Astrocyte (in vitro differentiated cells and primary cell): ENCODE results near the gene PAOX. TPM values are rescaled to one million over a fixed set of nuclear protein-coding genes. Genes with fewer than 3 reads are reported as not detected.

ENCODE experiments used
- DNase-seq: peaks from one replicate; pipeline ENCODE4 v3.0.0-alpha.2; 2010; ENCODE audit warnings: low read depth
- FAIRE-seq: peaks from 2 replicates; lab custom pipeline; 2011; peaks lifted over from hg19 to GRCh38; lab: Jason Lieb, UNC
- H2AFZ ChIP-seq: 2 replicates; pipeline ENCODE4 v1.6.0; 2012; ENCODE audit warnings: low read depth, low read length, inconsistent platforms
- H3K27ac ChIP-seq: 2 replicates; pipeline ENCODE4 v1.5.1; 2011; ENCODE audit warnings: low read depth, low read length, inconsistent platforms
- H3K27me3 ChIP-seq: 2 replicates; pipeline ENCODE4 v1.6.0; 2011; ENCODE audit warnings: low read length, inconsistent platforms; ENCODE audit not compliant: insufficient read depth
- H3K36me3 ChIP-seq: 2 replicates; pipeline ENCODE4 v1.5.1; 2011; ENCODE audit warnings: low read length, inconsistent platforms; ENCODE audit not compliant: insufficient read depth
- H3K4me1 ChIP-seq: 2 replicates; pipeline ENCODE4 v1.5.1; 2011; ENCODE audit warnings: low read length, inconsistent platforms; ENCODE audit not compliant: insufficient read depth
- H3K4me2 ChIP-seq: 2 replicates; pipeline ENCODE4 v1.6.0; 2012; ENCODE audit warnings: low read length, inconsistent platforms
- H3K4me3 ChIP-seq: 2 replicates; pipeline ENCODE4 v1.5.1; 2011; ENCODE audit warnings: low read depth, mild to moderate bottlenecking, low read length, inconsistent platforms; ENCODE audit not compliant: insufficient read depth
- H3K79me2 ChIP-seq: 2 replicates; pipeline ENCODE4 v1.6.0; 2012; ENCODE audit warnings: mild to moderate bottlenecking, low read length, inconsistent platforms; ENCODE audit not compliant: insufficient read depth
- H3K9ac ChIP-seq: 2 replicates; pipeline ENCODE4 v1.6.0; 2012; ENCODE audit warnings: mild to moderate bottlenecking, low read length, inconsistent platforms
- H3K9me3 ChIP-seq: 2 replicates; pipeline ENCODE4 v1.5.1; 2012; ENCODE audit warnings: low read depth, mild to moderate bottlenecking, low read length, inconsistent platforms; ENCODE audit not compliant: insufficient read depth
- H4K20me1 ChIP-seq: 2 replicates; pipeline ENCODE4 v1.6.0; 2012; ENCODE audit warnings: low read length, inconsistent platforms; ENCODE audit not compliant: insufficient read depth
- H3K27ac Mint-ChIP-seq: one replicate; pipeline ENCODE4 v1.8.0; 2021; ENCODE audit warnings: mild to moderate bottlenecking, mixed read lengths; ENCODE audit not compliant: unreplicated experiment
- H3K27me3 Mint-ChIP-seq: one replicate; pipeline ENCODE4 v1.8.0; 2021; ENCODE audit warnings: low read depth, mixed read lengths; ENCODE audit not compliant: unreplicated experiment
- H3K36me3 Mint-ChIP-seq: one replicate; pipeline ENCODE4 v1.8.0; 2021; ENCODE audit warnings: low read depth, mixed read lengths; ENCODE audit not compliant: unreplicated experiment
- H3K4me1 Mint-ChIP-seq: one replicate; pipeline ENCODE4 v1.8.0; 2021; ENCODE audit warnings: low read depth, mixed read lengths; ENCODE audit not compliant: unreplicated experiment
- H3K4me3 Mint-ChIP-seq: one replicate; pipeline ENCODE4 v1.8.0; 2021; ENCODE audit warnings: mild to moderate bottlenecking, moderate library complexity, mixed read lengths; ENCODE audit not compliant: unreplicated experiment
- H3K9me3 Mint-ChIP-seq: one replicate; pipeline ENCODE4 v1.8.0; 2021; ENCODE audit warnings: mild to moderate bottlenecking, mixed read lengths; ENCODE audit not compliant: unreplicated experiment
- CTCF ChIP-seq: IDR thresholded peaks from 2 replicates; pipeline ENCODE4 v1.5.1; 2011; ENCODE audit warnings: low read depth, mild to moderate bottlenecking, inconsistent platforms, low read length, moderate library complexity; ENCODE audit not compliant: insufficient read depth
- EZH2 ChIP-seq: IDR thresholded peaks from 2 replicates; pipeline ENCODE4 v1.6.1; 2012; ENCODE audit warnings: mild to moderate bottlenecking, low read length, inconsistent platforms; ENCODE audit not compliant: insufficient read depth
- total RNA-seq: library from RNA; stranded (reverse); gene quantifications from 2 replicates; pipeline ENCODE4 v1.2.1, GENCODE V29; 2021

Gene PAOX
- total RNA-seq, 1 donor from 2014 or later = 7.9 TPM

GRCh38 chr10:133415752-133416151 lies 36.7 kb downstream of the PAOX start:
- H4K20me1 ChIP-seq = peaks cover 46% of the 10 kb centered on the region
- FAIRE-seq = no peak
- no peak overlapping the region for H3K4me3 ChIP-seq
- H3K9ac ChIP-seq = no peak overlapping the region
- H3K9me3 Mint-ChIP-seq = peaks cover 19% of the 10 kb centered on the region
- no peak overlapping the region for H2AFZ ChIP-seq
- H3K4me3 Mint-ChIP-seq = no peak overlapping the region
- no peak for TF ChIP-seq CTCF
- no peak for TF ChIP-seq EZH2
- H3K79me2 ChIP-seq = peaks cover 34% of the 10 kb centered on the region
- no peaks in the 10 kb centered on the region for H3K27me3 ChIP-seq
- no peak for DNase-seq
- no peaks in the 10 kb centered on the region for H3K4me1 ChIP-seq
- H3K27me3 Mint-ChIP-seq = no peaks in the 10 kb centered on the region
- H3K4me2 ChIP-seq = no peak overlapping the region
- H3K36me3 ChIP-seq = peaks cover 17% of the 10 kb centered on the region
- no peak overlapping the region for H3K27ac ChIP-seq
- no peaks in the 10 kb centered on the region for H3K9me3 ChIP-seq
- H3K36me3 Mint-ChIP-seq = peaks cover 43% of the 10 kb centered on the region
- H3K4me1 Mint-ChIP-seq = no peaks in the 10 kb centered on the region
- H3K27ac Mint-ChIP-seq = no peak overlapping the region

GRCh38 chr10:133418289-133418993 lies 39.4 kb downstream of the PAOX start:
- FAIRE-seq (no peak), DNase-seq (no peak)
- H3K36me3 ChIP-seq = peaks cover 8% of the 10 kb centered on the region
- TF ChIP-seq CTCF (no peak), EZH2 (no peak)
- no peak overlapping the region for H3K9ac ChIP-seq
- no peak overlapping the region for H2AFZ ChIP-seq
- H3K27ac Mint-ChIP-seq = no peak overlapping the region
- no peak overlapping the region for H3K4me3 ChIP-seq
- no peaks in the 10 kb centered on the region for H3K4me1 Mint-ChIP-seq
- no peak overlapping the region for H3K27ac ChIP-seq
- peaks cover 26% of the 10 kb centered on the region for H3K36me3 Mint-ChIP-seq
- H3K4me1 ChIP-seq = no peaks in the 10 kb centered on the region
- H3K4me3 Mint-ChIP-seq = no peak overlapping the region
- no peaks in the 10 kb centered on the region for H3K27me3 ChIP-seq
- H3K9me3 ChIP-seq = no peaks in the 10 kb centered on the region
- no peaks in the 10 kb centered on the region for H3K27me3 Mint-ChIP-seq
- peaks cover 11% of the 10 kb centered on the region for H3K79me2 ChIP-seq
- peaks cover 53% of the 10 kb centered on the region for H4K20me1 ChIP-seq
- H3K4me2 ChIP-seq = no peak overlapping the region
- peaks cover 8% of the 10 kb centered on the region for H3K9me3 Mint-ChIP-seq
